Psoas muscle (tissue), 8 donors: ENCODE results near the gene DCAF10. TPM values are rescaled to one million over a fixed set of nuclear protein-coding genes. Genes with fewer than 3 reads are reported as not detected.
"Not testable (repeated sequence)": the region's sequence is repeated elsewhere in the genome, so short reads cannot be mapped to it uniquely, and the experiment has no call there.

Experiments
- ATAC-seq, 4 donors: fragments of 200-7000 bp; cut with Tn5 transposase; one replicate each; pipeline ENCODE4 v1.9.1; 2020; ENCODE audit warnings: moderate library complexity in 3 of 4, mild to moderate bottlenecking in 2 of 4
- DNase-seq, 2 donors: peaks; one replicate each; pipeline ENCODE4 v3.0.0-alpha.2; 2020
- H3K27ac ChIP-seq: fragments of 200-600 bp; one replicate; pipeline ENCODE4 v1.8.0; 2022
- H3K27me3 ChIP-seq, 3 donors: fragments of 200-600 bp in 1 of 3; one replicate each; pipeline versions ENCODE4 v1.6.1 to v1.8.0; 2013 to 2022; ENCODE audit warnings: low read length in 2 of 3, mild to moderate bottlenecking in 2 of 3, moderate library complexity in 1 of 3; ENCODE audit not compliant: insufficient read depth in 3 of 3
- H3K36me3 ChIP-seq, 2 donors: fragments of 200-600 bp in 1 of 2; one replicate each; pipeline versions ENCODE4 v1.6.1 to v1.8.0; 2013 to 2022; ENCODE audit warnings: low read depth in 1 of 2, mild to moderate bottlenecking in 1 of 2, moderate library complexity in 1 of 2; ENCODE audit not compliant: insufficient read depth in 1 of 2
- H3K4me1 ChIP-seq: fragments of 200-600 bp; one replicate; pipeline ENCODE4 v1.8.0; 2022
- H3K4me3 ChIP-seq: fragments of 200-600 bp; one replicate; pipeline ENCODE4 v1.8.0; 2022; ENCODE audit warnings: mild to moderate bottlenecking
- H3K9me3 ChIP-seq: fragments of 200-600 bp; one replicate; pipeline ENCODE4 v1.8.0; 2022
- CTCF ChIP-seq: fragments of 200-600 bp; IDR thresholded peaks from one replicate; pipeline ENCODE4 v1.8.0; 2022; ENCODE audit warnings: antibody characterized with exemption
- WGBS, 3 donors: extraction: QIAGEN DNeasy Blood & Tissue Kit; methylation state at CpG; one replicate each; pipeline versions ENCODE4 v1.1.6 to v1.1.7; 2013; 5-methylcytosine and 5-hydroxymethylcytosine counted together
- intact Hi-C, 2 donors: fragments of 100-400 bp; cut with DNase I; formaldehyde crosslinking; loops; one replicate each; pipeline versions ENCODE4 v1.11.0 to v1.14.2; 2022
- polyA plus RNA-seq, 3 donors: library from polyadenylated mRNA; stranded (reverse); fragments of 200-250 nt; gene quantifications; one replicate each; pipeline ENCODE4 v1.2.3, GENCODE V29; 2013
- total RNA-seq, 4 donors: library from RNA; stranded (reverse); fragmentation: NEBNext Ultra II Directional in 2 of 4; extraction: Animal tissue kit (Norgen Biotek cat#: 25700) in 2 of 4; gene quantifications; one replicate each; pipeline versions ENCODE4 v1.2.1 to v1.2.4, GENCODE V29; 2021 to 2023
- donor health status: healthy with polysubstance abuse.
- donor health status: DM: no; HTN: no; CAD: no; lungs with moderate emphysema.
- donor health status: Bipolar disorder and iron deficiency.
- donor health status: healthy.
- donor health status: DM: yes; HTN: yes; CAD: no.
- donor health status: DM: no; HTN: no; CAD: no.
- donor health status: DM: no; HTN: no; CAD: no.
- donor health status: DM: yes; HTN: yes; CAD: no.

Gene DCAF10
- total and polyA plus RNA-seq, 7 donors: 9.7 to 27.2 (median 20.2) TPM

- Histone ChIP-seq H3K4me3 (peak within 1 kb of the TSS; percentile 86), H3K36me3 (peaks cover 0 to 8% of the 10 kb centered on the region in 2 donors), H3K9me3 (no peaks in the 10 kb centered on the region), H3K27me3 (no peaks in the 10 kb centered on the region), H3K27ac (peak within 1 kb of the TSS; percentile 86), H3K4me1 (no peaks in the 10 kb centered on the region)
- intact Hi-C loops: loop anchor here in 1 of 2 donors (5.0 kb wide), 1 partner anchor 49 kb away; the partner anchor contains the start of gene DCAF10
- DNase-seq (peak; percentile 72 to 82), ATAC-seq (peak; percentile 84 to 98 (median 93))
- no peak for TF ChIP-seq CTCF
- 2 to 3% (median 3%) methylated on average over 37 to 40 of the region's 40 CpGs for WGBS, 3 donors
These were observed 47.0 kb upstream of the DCAF10 start, which contains the start of gene TRMT10B for GRCh38 chr9:37753489-37754190. Gene TRMT10B, plus strand, starts transcription at chr9:37753805. Its CDS starts 8,127 bp downstream, at chr9:37761932.

GRCh38 chr9:37758747-37759146, 41.9 kb upstream of the DCAF10 start:
- H3K36me3 ChIP-seq: peaks cover 0 to 22% of the 10 kb centered on the region in 2 donors
- intact Hi-C loops: no loop called here
- no peak overlapping the region for H3K4me3 ChIP-seq
- no peak overlapping the region for H3K27ac ChIP-seq
- no peaks in the 10 kb centered on the region for H3K9me3 ChIP-seq
- ATAC-seq (no peak), DNase-seq (no peak)
- no peaks in the 10 kb centered on the region for H3K4me1 ChIP-seq
- no peak for TF ChIP-seq CTCF
- 72 to 86% (median 72%) methylated on average over 3 of the region's 3 CpGs for WGBS, 3 donors
- no peaks in the 10 kb centered on the region for H3K27me3 ChIP-seq

DNA sequence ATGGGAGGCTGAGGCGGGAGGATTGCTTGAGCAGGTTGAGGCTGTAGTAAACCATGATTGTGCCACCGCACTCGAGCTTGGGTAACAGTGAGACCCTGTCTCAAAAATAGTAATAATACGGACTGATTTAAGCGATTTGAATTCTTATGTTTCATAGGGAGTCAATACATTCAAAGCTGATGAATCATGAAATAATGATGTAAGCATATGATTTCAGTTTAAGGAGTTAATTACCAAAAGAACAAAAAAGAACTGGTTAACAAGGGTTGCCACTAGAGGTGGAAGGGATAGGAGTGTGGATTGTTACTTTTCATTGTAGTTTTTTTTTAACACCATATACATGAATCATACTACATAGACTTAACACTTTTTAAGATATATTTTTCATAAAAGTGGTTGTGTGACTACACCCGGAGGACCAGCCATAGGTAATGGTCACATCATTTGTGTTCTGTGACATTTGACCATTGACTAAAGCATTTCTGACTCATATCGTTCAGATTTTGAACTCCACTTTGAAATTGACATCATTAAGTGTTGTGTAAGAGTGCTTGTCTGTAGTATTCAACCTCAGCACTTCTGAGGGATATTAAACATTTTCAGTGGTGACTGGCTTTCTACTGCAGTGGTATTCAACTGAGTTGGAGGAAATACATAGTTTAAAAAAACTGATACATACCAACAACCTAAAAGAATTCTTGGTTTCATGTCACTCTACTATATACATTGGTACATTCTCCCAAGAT, 40.0 kb upstream of the DCAF10 start:
- intact Hi-C loops: no loop called here
- Histone ChIP-seq H3K27me3 (no peaks in the 10 kb centered on the region), H3K4me3 (no peak overlapping the region), H3K27ac (no peak overlapping the region), H3K4me1 (no peaks in the 10 kb centered on the region), H3K9me3 (no peaks in the 10 kb centered on the region), H3K36me3 (peaks cover 4 to 32% of the 10 kb centered on the region in 2 donors)
- no peak for TF ChIP-seq CTCF
- DNase-seq (no peak), ATAC-seq (no peak)
- WGBS, 3 donors: 86 to 93% (median 91%) methylated on average over 7 of the region's 7 CpGs

DNA sequence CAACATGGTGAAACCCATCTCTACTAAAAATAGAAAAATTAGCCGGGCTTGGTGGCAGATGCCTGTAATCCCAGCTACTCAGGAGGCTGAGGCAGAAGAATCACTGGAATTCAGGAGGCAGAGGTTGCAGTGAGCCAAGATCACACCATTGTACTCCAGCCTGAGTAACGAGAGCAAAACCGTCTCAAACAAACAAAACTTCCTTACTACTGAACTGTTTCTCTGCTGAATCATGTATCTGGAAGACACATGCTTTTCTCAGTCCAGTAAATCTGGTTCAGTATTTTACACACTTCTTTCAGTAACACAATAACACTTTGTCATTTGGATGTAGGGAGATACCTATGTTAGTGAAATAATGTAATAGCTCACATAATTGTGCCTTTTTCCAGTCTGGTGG, 39.1 kb upstream of the DCAF10 start:
- no peak overlapping the region for H3K4me3 ChIP-seq
- no peak overlapping the region for H3K27ac ChIP-seq
- DNase-seq (no peak), ATAC-seq (no peak)
- H3K9me3 ChIP-seq: no peaks in the 10 kb centered on the region
- peaks cover 4 to 32% of the 10 kb centered on the region in 2 donors for H3K36me3 ChIP-seq
- 29 to 47% (median 30%) methylated on average over 3 of the region's 3 CpGs for WGBS, 3 donors
- no peak for TF ChIP-seq CTCF
- intact Hi-C loops: no loop called here
- H3K4me1 ChIP-seq: no peaks in the 10 kb centered on the region
- H3K27me3 ChIP-seq: no peaks in the 10 kb centered on the region

- 89 to 98% (median 95%) methylated on average over 5 to 6 of the region's 6 CpGs for WGBS, 3 donors
- H3K27ac ChIP-seq, ATAC-seq, H3K9me3 ChIP-seq, H3K27me3 ChIP-seq, H3K4me3 ChIP-seq, H3K4me1 ChIP-seq, DNase-seq: not testable (repeated sequence)
- intact Hi-C loops: loop anchor here in 1 of 2 donors (5.0 kb wide), 1 partner anchor 153 kb away; no protein-coding TSS in a partner anchor
- peaks cover 4 to 46% of the 10 kb centered on the region in 2 donors for H3K36me3 ChIP-seq
These were observed 35.3 kb upstream of the DCAF10 start for GRCh38 chr9:37765263-37765662.
